HG02884 (cell line): ENCODE data around the gene LEMD2.

Experiments used
- ATAC-seq: cut with Tn5 transposase; IDR thresholded peaks from one replicate; pipeline ENCODE4 v1.9.1; 2021; ENCODE audit warnings: mild to moderate bottlenecking, moderate library complexity; ENCODE audit not compliant: unreplicated experiment

Gene LEMD2

DNA sequence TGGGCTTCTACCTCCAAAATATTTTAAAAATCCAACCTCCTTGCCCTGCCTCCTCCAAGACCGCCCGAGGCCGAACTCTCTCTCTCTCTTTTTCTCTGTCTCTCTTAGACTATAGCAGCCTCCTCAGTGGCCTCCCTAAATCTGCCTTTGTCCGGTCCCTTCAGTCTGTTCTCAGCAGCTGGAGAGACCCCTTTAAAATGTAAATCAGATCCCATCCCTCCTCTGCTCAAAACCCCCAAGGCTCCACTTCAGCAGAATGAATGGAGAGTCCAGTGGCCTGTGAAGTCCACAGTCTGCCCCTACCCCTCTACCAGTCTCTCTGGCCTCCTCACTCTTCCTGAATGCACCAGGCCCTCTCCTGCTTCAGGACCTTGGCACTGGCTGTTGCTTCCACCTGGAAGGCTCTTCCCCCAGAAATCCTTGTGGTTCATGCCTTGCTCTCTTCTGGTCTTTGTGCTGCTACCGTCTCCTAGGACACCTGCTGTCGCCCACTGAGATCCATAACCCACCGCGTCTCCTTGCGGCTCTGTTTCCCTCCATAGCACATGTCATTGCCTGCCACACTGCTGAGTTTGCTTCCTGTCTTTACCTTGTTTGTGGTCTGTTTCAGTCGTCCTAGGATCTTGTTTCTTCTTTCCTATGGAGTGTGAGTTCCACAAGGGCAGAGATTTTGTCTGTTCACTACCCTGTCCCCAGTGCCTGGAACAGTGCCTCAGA is 8.9 kb upstream of the LEMD2 start:
- no peak for ATAC-seq

DNA sequence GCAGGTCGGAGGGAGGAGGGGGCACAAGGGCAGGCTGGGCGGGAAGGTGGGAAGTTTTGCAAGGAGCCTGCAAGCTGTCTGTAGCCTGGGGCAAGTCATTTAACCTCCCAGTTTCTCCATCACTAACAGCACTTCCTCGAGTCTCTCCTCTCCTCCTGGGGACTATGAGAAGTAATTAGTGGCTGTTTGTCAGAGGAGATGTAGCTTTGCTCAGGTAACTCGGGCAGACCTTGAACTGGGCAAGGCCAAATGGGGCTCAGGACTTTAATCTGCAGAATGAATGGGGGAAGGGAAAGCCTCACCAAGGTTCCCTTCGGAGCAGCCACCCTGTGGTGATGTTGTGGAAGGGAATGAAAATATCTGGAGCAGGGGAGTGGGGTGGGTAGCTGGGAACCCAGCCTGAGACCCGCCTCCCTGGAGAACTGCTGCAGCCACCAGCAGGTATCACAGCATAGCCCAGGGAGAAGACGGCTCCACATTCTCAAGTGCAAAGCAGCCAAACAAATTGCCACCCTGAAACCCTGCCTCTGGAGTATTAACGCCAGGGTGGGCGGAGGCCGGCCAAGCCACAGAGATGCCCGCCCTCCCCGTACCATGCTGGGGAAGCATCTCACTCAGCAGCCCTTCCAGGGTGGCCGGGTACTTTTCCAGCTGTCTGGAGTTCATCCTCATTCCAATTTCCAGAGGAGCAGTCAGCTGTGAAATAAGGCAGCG is 6.1 kb upstream of the LEMD2 start:
- no peak for ATAC-seq

DNA sequence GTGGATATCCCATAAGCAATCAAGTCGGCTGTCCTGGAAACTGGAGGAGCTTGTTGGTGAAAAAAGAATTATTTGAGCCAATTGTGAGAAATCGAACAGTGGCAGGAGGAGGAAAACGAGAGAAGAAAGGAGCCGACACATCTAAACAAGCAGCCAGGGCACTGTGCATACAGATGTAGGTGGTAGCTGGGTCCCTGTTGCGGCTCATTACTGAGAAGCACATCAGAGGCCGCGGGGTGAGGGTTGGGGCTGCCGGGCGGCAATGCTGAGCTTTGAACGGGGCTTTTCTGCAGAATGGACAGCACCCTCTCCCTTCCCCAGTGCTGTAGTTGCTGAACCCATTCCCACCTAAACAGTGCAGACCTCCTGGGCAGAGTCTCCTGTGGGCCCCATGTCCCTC is 4.1 kb upstream of the LEMD2 start:
- no peak for ATAC-seq

DNA sequence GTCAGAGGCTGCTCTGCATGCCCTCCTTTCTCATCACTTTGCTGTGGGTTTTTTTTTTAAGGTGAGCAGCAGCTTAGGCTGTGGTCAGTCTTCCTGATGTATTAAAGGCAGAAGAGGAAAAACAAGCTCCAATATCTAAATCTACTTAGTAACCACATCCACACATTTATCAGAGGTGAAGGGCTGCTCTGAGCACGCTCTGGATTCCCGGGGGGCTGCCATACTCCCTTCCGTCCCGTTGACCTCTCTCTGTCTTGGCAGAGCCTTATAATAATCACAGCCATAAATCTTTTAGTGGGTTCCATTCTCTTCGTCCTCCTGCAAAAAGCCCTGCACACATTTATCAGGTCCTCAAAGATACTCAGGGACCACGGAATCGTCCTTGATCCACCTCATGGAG is 2.7 kb upstream of the LEMD2 start:
- ATAC-seq = no peak

DNA sequence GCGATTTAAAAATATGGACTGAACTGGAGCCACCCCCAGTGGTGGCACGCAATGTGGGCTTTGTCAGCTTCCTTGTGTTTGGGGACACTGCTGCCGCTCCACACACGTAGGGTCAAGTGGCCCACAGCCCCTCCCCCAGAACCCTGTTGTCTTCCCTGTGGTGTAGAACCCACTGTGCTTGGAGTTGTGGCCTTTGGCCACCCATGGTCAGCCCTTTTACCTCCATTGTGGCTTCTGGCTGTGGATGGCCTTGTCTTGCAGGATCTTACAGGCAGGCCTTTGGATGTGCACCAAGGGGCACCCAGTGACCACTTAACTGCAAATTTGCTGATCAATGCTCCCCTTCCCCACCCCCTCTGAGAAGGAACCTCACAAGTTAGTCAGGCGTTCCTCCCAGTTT is 2.0 kb upstream of the LEMD2 start:
- no peak for ATAC-seq

DNA sequence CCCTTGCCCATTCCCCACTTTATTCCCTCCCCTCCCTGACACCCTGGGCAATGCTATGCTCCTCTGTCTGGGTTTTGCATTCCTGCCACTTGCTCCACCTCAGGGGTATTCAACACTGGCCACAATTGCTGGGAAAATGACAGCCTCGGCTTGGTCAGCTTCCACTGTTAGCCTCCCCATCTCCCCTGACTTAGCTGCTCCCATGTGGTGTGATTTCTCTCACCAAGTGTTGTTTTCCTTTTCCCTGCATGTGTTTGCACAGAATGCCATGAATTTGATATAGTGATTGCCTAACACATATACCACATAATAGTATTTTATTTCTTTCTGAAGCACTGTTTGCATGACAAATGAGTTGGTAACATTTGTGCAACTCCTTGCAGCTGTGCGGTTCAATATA is 1.4 kb upstream of the LEMD2 start:
- no peak for ATAC-seq

DNA sequence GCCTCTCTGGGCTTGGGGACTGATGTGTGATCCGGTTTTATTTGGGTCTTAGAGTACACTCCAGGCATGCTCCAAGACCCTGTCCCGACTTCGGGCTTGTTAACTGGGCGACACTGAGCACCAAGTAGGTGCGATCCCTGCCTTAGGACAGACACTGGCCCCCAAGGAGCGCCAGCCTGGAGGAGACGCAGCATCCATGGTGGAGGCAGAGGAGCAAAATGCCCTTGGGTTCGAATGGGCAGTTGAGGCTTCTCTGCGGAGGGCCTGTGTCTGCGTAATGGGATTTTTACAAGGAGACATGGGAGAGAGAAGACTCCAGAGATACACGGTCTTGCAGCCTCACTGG is 593 bp upstream of the LEMD2 start:
- ATAC-seq = no peak

DNA sequence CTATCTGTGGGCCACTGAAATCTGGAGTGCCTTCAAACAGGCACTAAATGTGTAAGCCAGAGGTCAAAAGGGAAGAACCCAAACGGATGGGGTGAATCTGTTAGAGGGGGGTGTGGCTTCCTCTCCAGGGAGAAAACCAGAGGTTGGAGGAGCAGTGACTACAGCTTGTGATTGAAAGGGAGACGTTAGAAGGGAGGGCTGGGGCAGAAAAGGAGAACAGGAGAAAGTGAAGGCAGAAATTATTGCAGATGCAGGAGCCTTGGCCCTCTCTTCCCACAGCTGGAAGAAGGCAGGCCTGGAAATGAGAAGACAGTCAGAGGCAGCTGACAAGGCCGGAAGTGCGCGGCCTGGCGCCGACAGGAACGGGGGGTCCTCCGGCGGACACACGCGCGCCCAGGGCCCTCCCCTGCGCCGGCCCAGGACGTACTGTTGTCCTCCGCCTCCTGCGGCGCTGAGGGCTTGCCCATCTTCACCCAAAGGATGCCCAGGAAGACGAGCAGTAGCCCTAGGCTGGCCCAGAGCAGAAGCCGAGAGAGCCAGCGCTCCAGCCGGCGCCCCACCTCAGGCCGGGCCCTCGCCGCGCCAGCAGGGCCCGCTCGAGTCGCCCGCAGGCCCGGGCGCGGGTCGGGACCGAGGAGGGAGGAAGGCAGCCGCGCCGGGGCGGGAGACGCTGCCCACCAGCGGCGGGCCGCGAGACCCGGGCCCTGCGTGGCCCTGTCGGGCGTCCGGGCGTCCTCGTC is 806 bp downstream of the LEMD2 start:
- peak; percentile 38 for ATAC-seq

DNA sequence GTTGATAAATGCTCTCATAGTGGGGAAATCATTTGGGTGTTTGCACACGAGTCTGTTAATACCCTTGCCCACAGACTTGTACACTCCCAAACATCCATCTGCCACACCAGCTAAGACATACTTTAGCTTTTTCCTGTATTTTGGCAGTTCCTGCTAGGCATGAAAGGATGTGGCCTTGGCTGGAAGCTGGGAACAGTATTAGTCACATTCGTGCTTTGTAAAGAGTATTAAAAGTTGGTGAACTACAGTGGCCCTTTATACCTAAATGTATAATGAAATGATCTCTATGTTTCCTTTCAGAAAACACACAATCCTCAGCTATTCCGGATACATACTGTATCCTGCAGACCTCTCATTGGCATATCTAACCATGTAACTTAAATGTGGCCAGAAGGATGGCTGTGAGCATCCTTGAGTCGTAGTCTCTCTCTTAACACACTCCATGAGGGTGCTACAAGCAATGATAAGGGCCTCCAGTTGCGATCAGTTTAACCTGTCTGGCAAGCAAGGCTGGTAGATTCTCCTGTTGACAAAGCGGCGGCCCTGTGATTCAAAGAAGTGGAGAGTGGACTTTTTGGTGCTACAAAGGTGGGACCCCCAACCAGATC is 1.5 kb downstream of the LEMD2 start:
- no peak for ATAC-seq

DNA sequence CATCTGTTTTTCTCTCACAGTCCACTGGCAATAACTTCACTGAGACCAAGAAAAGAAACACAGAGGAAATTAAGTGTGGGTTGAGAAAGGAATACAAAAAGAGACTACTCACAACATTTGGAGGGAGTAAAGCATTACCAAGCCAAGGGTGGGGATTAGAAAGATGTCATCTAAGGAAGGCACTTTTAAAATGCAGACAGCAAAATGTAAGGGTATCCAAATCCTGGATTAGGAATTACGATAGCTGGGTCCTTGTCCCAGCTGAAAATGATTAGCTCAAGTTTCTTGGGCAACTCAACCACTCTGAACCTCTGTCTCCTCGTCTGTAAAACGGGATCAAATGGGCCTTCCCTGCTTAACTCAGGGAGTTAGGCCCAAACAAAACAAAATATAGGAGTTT is 2.2 kb downstream of the LEMD2 start:
- ATAC-seq = no peak

DNA sequence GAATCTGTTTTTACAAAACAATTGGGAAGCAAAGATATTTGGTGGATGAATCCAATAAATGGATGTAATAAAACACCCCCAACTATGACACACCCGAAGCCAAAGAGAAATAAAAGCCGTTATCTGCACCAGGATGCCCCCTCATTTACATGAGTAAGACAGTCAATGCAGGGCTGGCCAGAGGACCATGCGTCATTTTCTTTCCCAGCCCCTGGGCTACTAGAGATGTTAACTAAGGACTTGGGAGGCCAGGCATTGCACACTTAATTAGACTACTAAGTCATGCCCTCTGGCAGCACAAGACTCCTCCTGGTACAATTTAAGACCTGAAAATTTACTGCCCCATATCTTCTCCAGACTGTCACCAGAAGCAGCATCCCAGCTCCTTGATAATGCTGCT is 3.2 kb downstream of the LEMD2 start:
- no peak for ATAC-seq

DNA sequence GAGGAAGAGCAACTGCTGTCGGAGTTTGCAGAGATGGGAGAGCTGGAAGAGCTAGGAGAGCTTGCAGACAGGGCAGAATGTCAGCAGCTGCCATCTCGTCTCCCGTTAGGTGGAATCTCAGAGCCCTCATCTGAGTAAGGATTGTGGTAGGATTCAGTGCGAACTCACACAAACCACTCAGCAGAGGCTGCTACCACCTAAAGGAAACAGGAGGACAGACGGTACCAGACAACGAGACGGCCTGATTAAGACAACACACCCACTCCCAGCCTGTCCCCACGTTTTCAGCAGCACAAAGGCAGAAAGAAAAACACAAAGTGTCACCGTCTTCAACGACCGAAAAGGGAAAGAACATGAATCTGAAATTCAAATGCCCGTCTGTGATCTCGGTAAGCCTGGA is 4.1 kb downstream of the LEMD2 start:
- no peak for ATAC-seq

DNA sequence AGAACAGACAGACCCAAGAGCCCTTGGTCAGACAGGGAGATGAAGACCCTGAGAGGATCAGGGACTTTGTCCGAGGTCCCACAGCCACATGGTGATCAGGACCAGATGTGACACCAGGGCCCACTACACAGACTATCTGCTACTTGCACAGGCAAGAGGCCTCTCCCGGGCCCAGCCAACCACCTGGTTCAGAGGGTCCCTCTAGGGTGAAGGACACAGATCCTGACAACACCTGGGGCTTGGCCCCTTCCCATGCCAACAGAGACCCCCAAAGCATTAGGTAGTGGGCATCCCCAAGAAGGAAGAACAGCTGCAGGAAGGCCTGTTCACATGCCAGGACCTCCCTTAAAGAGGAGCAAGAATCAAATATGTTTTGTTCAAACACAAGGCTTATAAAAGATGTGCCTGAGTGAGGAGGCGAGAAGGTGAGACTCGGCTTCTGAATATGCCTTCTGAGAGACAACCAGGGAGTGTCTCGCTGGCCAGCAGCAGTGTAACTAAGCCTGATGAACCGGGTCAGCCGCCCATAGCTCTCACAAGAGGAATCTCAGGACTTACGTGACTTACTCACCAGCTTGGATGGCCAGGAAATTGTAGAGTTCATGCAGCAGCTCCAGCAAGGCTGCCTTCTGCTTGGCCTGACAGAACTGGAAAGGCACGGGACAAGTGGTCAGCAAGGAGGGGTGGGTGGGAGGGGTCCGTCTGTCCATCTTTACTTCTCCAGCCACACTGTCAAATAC is 5.0 kb downstream of the LEMD2 start:
- ATAC-seq = no peak

DNA sequence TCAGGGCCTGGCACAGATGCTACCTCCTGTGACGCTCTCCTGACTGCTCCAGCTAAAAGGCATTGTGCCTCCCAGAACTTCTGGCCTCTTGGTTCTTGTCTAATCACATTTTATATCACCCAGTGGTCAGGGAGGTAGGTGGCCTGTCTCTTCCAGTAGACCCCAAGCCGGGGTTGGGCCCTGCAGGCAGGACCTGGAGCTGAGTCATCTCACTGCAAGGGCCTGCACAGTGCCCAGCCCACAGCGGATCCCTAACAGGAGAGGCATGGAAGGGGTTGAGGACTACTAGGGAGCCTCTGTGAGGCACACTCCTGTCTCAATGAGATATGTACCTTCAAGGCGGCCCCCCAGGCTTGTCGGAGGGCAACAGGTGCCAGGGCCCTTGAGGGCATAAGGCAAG is 6.4 kb downstream of the LEMD2 start:
- ATAC-seq = no peak

DNA sequence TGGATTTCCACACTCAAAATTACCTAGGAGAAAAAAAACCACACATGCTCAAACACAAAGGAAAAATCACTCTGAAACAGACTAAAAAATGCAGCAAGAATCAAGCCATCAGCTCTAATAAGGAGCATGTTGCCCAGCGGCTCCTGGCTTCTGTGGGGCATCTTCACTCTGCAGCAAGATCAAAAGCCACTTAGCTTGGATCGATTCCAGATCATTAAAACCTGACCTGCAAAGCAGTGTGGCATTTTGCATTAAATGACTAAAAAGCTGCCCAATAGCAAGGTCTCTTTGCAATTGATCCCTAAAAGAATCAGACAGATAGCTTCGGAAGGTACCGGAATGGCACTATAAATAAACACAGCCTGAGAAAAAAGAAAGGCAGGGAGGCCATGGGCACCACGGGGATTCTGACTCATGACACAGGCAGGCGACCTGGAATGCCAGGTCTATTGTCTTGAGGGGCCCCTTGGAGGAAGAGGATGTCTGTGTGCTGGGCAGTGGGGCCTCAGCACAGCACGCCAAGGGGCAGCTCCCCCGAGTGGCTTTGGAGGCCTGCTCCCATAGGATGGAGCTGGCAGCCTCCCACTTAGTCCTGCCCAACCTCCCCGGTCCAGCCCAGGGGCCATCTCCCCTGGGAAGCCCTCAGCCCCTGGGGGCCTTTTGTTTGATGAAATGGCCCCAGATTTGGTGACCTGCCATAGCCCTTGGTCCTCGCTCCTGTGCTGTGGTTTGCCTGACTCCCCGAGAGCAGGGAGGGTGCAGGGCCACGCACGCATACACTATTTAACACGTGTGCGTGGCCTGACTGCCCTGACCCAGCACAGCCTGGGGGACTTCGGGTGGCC is 7.6 kb downstream of the LEMD2 start:
- no peak for ATAC-seq

DNA sequence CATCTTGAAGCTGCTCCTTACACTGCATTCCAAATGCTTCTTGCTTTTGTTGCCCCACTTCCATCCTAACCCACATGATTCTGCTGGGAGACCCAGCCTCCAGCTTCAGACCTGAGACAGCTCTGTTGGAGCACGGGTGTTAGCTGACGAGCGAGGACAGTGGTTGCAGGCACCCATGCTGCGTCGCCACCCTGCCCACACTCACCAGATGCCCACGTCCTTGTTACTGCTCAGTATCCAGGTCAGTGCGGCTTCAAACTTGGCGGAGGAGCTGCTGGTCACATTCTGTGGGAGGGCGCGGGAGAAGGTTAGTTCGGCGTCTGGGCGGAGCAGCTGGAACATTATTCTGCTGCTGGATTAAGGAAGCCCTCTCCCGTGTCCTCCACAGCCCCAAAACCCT is 9.0 kb downstream of the LEMD2 start:
- no peak for ATAC-seq

DNA sequence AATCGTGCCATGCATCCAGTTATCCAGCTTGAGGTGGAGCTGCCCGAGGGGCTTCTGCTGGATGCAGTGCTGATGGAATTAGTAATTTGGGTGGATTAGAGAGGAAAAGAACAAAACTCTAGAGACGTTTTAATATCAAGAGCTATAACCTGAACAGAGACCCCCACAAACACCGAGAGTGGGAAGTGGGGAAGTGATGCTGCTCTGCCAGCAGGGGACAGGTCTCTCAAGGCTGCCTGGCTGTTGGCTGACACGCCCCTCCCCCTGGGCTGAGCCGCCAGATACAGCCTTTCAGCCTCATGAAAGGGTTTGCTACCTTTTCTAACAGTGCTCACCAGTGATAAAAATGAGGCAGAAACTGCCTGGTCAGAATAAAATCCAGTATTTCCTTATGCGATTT is 9.6 kb downstream of the LEMD2 start:
- no peak for ATAC-seq

DNA sequence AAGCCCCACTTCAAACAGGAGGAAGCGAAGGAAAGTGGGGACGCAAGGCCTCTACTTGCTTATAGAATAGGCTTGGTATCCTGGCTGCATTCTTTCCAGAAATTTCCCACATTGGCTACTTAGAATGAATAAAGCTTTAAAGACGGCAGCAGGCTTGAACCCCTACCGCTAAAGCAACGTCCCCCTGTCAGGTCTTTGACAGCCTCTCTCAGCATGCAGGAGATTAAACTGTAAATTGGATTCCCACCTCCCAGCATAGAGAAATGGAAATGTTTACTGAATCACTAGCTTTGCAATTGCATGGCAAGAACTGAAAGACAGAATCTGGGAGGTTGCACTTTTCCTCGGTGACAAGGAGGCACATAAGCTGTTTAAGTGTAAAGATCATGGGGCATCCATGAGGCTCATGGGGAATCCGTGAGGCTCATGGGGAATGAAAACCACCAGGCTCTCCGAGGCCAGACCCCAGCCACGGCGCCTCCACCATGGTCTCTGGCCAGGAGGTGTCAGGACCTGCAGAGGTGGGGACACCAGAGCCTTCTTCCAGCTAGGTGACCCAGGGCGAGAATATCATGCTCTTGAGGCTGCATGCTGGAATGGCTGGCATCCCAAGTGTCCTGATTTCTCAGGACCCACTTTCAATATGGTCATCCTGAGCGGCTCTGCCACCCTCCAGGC is 10.3 kb downstream of the LEMD2 start:
- no peak for ATAC-seq
